Spleen (tissue), 11 donors: Measurements from ENCODE around the gene TADA2B. TPM values are rescaled to one million over a fixed set of nuclear protein-coding genes. Genes with fewer than 3 reads are reported as not detected.
A peak's percentile ranks its signal among the peaks of the same experiment; 100 is the strongest.

Source experiments
- DNase-seq: peaks from one replicate; pipeline ENCODE4 v3.0.0-alpha.2; 2020
- H3K27ac ChIP-seq, 8 donors: fragments of 200-600 bp; sonication (generic) in 7 of 8; 1 replicate in 4 of 8; 2 replicates in 4 of 8; pipeline versions ENCODE4 v1.5.0 to v1.8.0; 2016 to 2021; ENCODE audit warnings: inconsistent platforms in 4 of 8, mild to moderate bottlenecking in 4 of 8, moderate library complexity in 1 of 8
- H3K27me3 ChIP-seq, 7 donors: fragments of 200-600 bp; sonication (generic) in 6 of 7; replicated peaks in 1 of 7; 1 replicate in 4 of 7; 2 replicates in 3 of 7; pipeline versions ENCODE4 v1.5.0 to v1.8.0; 2016 to 2021; ENCODE audit warnings: inconsistent platforms in 3 of 7, mild to moderate bottlenecking in 1 of 7
- H3K36me3 ChIP-seq, 6 donors: fragments of 200-600 bp; sonication (generic) in 5 of 6; 1 replicate in 4 of 6; 2 replicates in 2 of 6; pipeline versions ENCODE4 v1.5.0 to v1.8.0; 2016 to 2021; ENCODE audit warnings: inconsistent platforms in 2 of 6
- H3K4me1 ChIP-seq, 6 donors: fragments of 200-600 bp; sonication (generic) in 5 of 6; 1 replicate in 3 of 6; 2 replicates in 3 of 6; pipeline versions ENCODE4 v1.5.0 to v1.8.0; 2016 to 2021; ENCODE audit warnings: inconsistent platforms in 3 of 6
- H3K4me3 ChIP-seq, 8 donors: fragments of 200-600 bp; sonication (generic) in 7 of 8; 1 replicate in 4 of 8; 2 replicates in 4 of 8; pipeline versions ENCODE4 v1.5.0 to v1.8.0; 2016 to 2021; ENCODE audit warnings: inconsistent platforms in 4 of 8, mild to moderate bottlenecking in 4 of 8, moderate library complexity in 2 of 8
- H3K9me3 ChIP-seq, 8 donors: fragments of 200-600 bp; sonication (generic) in 7 of 8; 1 replicate in 4 of 8; 2 replicates in 4 of 8; pipeline versions ENCODE4 v1.5.0 to v1.8.0; 2016 to 2021; ENCODE audit warnings: inconsistent platforms in 4 of 8
- POLR2A ChIP-seq, 3 donors: fragments of 450-650 bp; IDR thresholded peaks; one replicate each; pipeline ENCODE4 v1.5.1; 2017; ENCODE audit warnings: antibody characterized with exemption in 3 of 3, mild to moderate bottlenecking in 1 of 3
- POLR2AphosphoS5 ChIP-seq, 3 donors: sonication (generic); formaldehyde crosslinking; IDR thresholded peaks; one replicate each; pipeline ENCODE4 v1.5.1; 2017; ENCODE audit warnings: antibody characterized with exemption in 3 of 3
- WGBS, 5 donors: extraction: QIAGEN DNeasy Blood & Tissue Kit in 3 of 5; methylation state at CpG; one replicate each; pipeline versions ENCODE4 v1.1.5 to v1.1.7; 2013 to 2018; 5-methylcytosine and 5-hydroxymethylcytosine counted together
- intact Hi-C: fragments of 100-400 bp; cut with DNase I; formaldehyde crosslinking; loops from one replicate; pipeline ENCODE4 v1.15.0; 2023; ENCODE audit warnings: low total_unique reads
- polyA plus RNA-seq, 3 donors: library from polyadenylated mRNA; stranded (reverse); fragments of 200-250 nt; gene quantifications; one replicate each; pipeline ENCODE4 v1.2.1, GENCODE V29; 2013
- total RNA-seq, 7 donors: library from RNA; depleted of rRNA in 3 of 7; stranded (reverse); fragments of >200 nt in 3 of 7; fragmentation: NEBNext Ultra II Directional in 4 of 7; extraction: Animal tissue kit (Norgen Biotek cat#: 25700) in 4 of 7; gene quantifications; one replicate each; pipeline versions ENCODE4 v1.1.0 to v1.2.1, GENCODE V29; 2016 to 2021
- TF ChIP-seq, protein P1 (sequence below), 11 experiments: fragments of 200-600 bp in 7 of 11; fragments of 450-650 bp in 4 of 11; sonication (generic) in 4 of 11; IDR thresholded peaks in 8 of 11; conservative IDR thresholded peaks in 3 of 11; 1 replicate in 7 of 11; 2 replicates in 4 of 11; pipeline versions ENCODE4 v1.4.0 to v1.8.0; 2016 to 2021; ENCODE audit warnings: antibody characterized with exemption in 11 of 11, inconsistent platforms in 4 of 11, mild to moderate bottlenecking in 1 of 11
- donor health status: healthy with polysubstance abuse.
- donor health status: DM: no; HTN: no; CAD: no; lungs with moderate emphysema.
- donor health status: DM: no; HTN: no; CAD: no.
- donor health status: Bipolar disorder and iron deficiency.
- donor health status: healthy.
- donor health status: DM: no; HTN: no; CAD: no.
- donor health status: DM: yes; HTN: yes; CAD: no.

Gene TADA2B
- total and polyA plus RNA-seq, 10 donors: 9.9 to 32.2 (median 25.8) TPM

DNA sequence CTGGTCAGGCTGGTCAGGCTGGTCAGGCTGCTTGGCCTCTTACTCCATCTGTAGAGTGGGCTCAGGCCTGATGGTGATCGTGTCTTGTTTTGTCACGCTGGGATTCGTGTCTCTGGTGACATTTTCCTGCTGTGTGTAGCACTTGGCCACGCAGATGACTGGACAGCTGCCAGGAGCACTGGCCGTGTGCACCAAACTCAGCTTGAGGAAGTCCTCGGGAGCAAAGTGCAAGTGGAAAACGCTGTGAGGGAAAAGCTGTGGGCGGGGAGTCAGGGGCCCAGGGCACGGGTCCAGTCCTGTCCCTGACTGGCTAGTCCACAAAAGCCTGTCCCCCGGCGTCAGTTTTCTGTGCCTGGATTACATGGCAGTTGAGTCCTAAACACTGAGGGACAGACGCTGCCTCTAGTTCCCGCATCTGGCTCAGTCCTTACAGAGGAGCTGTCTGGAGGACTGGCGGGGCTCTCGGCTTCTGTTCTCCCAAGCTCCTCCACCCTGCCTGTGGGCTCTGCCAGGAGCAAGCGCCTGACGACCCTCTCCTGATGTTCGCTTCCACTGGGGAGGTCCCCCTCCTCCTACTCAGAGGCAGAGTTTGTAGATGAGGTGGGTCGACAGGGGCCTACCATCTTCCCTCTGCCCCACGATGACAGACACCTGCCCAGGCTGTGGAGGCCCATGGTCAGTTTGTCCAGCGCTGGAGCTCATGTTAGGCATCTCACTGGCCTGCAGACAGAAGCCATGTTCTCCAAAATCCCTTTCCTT lies 60.6 kb downstream of the TADA2B start:
- DNase-seq: peak; percentile 89
- peak overlapping the region; percentile 37 to 80 (median 59) for H3K4me3 ChIP-seq
- peak overlapping the region; percentile 58 to 89 (median 84) for H3K27ac ChIP-seq
- WGBS, 5 donors: 33 to 57% (median 36%) methylated on average over 14 to 21 of the region's 21 CpGs
- H3K4me1 ChIP-seq: peaks cover 11 to 35% (median 28%) of the 10 kb centered on the region in 6 donors
- H3K27me3 ChIP-seq: no peaks in the 10 kb centered on the region
- TF ChIP-seq, protein P1, sequence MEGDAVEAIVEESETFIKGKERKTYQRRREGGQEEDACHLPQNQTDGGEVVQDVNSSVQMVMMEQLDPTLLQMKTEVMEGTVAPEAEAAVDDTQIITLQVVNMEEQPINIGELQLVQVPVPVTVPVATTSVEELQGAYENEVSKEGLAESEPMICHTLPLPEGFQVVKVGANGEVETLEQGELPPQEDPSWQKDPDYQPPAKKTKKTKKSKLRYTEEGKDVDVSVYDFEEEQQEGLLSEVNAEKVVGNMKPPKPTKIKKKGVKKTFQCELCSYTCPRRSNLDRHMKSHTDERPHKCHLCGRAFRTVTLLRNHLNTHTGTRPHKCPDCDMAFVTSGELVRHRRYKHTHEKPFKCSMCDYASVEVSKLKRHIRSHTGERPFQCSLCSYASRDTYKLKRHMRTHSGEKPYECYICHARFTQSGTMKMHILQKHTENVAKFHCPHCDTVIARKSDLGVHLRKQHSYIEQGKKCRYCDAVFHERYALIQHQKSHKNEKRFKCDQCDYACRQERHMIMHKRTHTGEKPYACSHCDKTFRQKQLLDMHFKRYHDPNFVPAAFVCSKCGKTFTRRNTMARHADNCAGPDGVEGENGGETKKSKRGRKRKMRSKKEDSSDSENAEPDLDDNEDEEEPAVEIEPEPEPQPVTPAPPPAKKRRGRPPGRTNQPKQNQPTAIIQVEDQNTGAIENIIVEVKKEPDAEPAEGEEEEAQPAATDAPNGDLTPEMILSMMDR (IDR thresholded peaks at IDR 0.05 in 8 of 11, conservative IDR thresholded peaks at IDR 0.05 in 3 of 11): no peak
- TF ChIP-seq POLR2AphosphoS5 (IDR thresholded peaks at IDR 0.05): peak in 1 of 3 donors; percentile 57
- H3K9me3 ChIP-seq: no peaks in the 10 kb centered on the region
- intact Hi-C loops: no loop called here
- no peaks in the 10 kb centered on the region for H3K36me3 ChIP-seq

DNA sequence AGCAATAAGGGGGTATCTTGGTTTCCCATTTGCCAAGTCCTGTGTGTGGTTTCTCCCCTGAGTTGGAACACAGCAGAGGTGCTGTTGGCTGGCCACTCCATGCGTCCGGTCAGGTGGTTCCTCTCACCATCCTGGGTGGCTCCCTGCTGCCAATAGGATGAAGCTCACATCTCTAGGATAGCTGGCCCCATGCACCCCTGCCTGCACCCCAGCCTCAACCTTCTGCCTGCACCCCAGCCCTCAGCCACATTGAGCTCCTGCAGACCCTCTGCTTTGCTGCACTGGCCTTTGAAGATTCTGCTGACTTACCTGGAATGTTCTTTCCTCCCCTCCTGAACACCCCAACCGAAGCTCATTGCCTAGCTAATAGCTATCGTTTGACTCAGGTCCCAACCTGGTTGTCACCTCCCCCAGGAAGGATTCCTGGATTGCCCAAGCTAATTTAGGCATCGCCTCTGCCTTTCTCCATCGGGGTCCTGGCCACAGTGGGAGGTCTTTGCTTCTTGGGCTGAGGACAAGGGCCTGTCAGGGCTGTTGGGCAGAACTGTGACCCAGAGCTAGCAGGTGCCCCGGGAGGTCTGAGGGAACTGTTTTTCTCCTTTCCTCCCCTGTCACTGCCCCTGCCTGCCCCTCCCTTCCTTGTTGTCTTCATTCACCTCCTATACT lies 61.3 kb downstream of the TADA2B start:
- Histone ChIP-seq H3K4me3 (no peak overlapping the region), H3K27ac (peak overlapping the region in 6 of 8 donors; percentile 58 to 89 (median 84)), H3K36me3 (no peaks in the 10 kb centered on the region), H3K9me3 (no peaks in the 10 kb centered on the region), H3K27me3 (no peaks in the 10 kb centered on the region), H3K4me1 (peaks cover 11 to 35% (median 28%) of the 10 kb centered on the region in 6 donors)
- intact Hi-C loops: no loop called here
- TF ChIP-seq, protein P1 (IDR thresholded peaks at IDR 0.05 in 8 of 11, conservative IDR thresholded peaks at IDR 0.05 in 3 of 11): no peak
- TF ChIP-seq POLR2A (IDR thresholded peaks at IDR 0.05) (no peak), POLR2AphosphoS5 (IDR thresholded peaks at IDR 0.05) (no peak)
- WGBS, 5 donors: 76 to 90% (median 82%) methylated on average over 5 to 7 of the region's 7 CpGs
- no peak for DNase-seq

DNA sequence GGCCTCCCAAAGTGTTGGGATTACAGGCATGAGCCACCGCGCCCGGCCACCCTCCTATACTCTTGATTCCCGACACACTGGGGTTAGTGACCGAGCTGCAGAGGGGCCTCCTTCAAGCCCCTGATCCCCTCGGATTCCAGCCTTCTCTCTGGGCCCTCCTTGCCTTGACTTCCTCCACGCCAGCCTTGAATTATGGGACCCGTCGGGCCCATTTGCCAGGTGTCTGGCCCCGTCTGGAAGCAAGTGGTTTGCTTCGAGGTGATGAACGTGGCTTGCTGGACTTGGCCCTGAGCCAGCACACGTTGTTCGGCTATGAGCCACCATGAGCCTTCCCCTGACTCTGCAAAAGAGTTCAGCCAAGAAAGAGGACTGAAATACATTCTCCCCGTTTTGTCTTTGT lies 62.1 kb downstream of the TADA2B start:
- Histone ChIP-seq H3K4me3 (no peak overlapping the region), H3K27me3 (no peaks in the 10 kb centered on the region), H3K36me3 (no peaks in the 10 kb centered on the region), H3K27ac (no peak overlapping the region), H3K9me3 (no peaks in the 10 kb centered on the region), H3K4me1 (peaks cover 11 to 35% (median 28%) of the 10 kb centered on the region in 6 donors)
- DNase-seq: no peak
- intact Hi-C loops: no loop called here
- TF ChIP-seq, protein P1 (IDR thresholded peaks at IDR 0.05 in 8 of 11, conservative IDR thresholded peaks at IDR 0.05 in 3 of 11): no peak
- TF ChIP-seq POLR2AphosphoS5 (IDR thresholded peaks at IDR 0.05) (no peak), POLR2A (IDR thresholded peaks at IDR 0.05) (no peak)
- WGBS, 5 donors: 52 to 64% (median 60%) methylated on average over 15 of the region's 15 CpGs
